Fibroblast of skin of scalp (primary cell): ENCODE measurements around the gene SPDYC. TPM values are rescaled to one million over a fixed set of nuclear protein-coding genes. Genes with fewer than 3 reads are reported as not detected.

Experiments used
- DNase-seq: peaks from one replicate; pipeline ENCODE4 v3.0.0-alpha.2; 2013
- polyA plus RNA-seq, 2 experiments: library from polyadenylated mRNA; unstranded; fragments of 120-200 nt; gene quantifications; one replicate each; pipeline ENCODE4 v1.2.1, GENCODE V29; 2013; ENCODE audit not compliant: insufficient read length in 2 of 2

SPDYC gene
- polyA plus RNA-seq (2013, experiment 1 of 2; ENCODE audit: insufficient read length) = not detected
- polyA plus RNA-seq (2013, experiment 2 of 2; ENCODE audit: insufficient read length) = not detected

- DNase-seq = no peak
These were observed at the start of gene SPDYC for GRCh38 chr11:65170058-65170534. Gene SPDYC (plus strand): TSS chr11:65170233. CDS start chr11:65171358, 1,125 bp downstream.

- no peak for DNase-seq
These were observed 49.2 kb upstream of the SPDYC start for GRCh38 chr11:65120831-65121230.

- no peak for DNase-seq
These were observed 48.6 kb upstream of the SPDYC start for GRCh38 chr11:65121447-65121864.

GRCh38 chr11:65121865-65122696 is 48.0 kb upstream of the SPDYC start, which contains the start of the genes FAU and MRPL49:
Gene FAU (minus strand): TSS chr11:65122134. CDS start chr11:65121813, 321 bp downstream.
Gene MRPL49 (plus strand): TSS chr11:65122321. CDS start chr11:65122347, 26 bp downstream.
- peak; percentile 95 for DNase-seq

GRCh38 chr11:65124480-65125196 is 45.4 kb upstream of the SPDYC start:
- DNase-seq = no peak

GRCh38 chr11:65125197-65126056 is 44.6 kb upstream of the SPDYC start:
- DNase-seq = no peak

GRCh38 chr11:65126624-65127274 is 43.3 kb upstream of the SPDYC start:
- DNase-seq = no peak

GRCh38 chr11:65127473-65128181 is 42.4 kb upstream of the SPDYC start:
- DNase-seq = no peak

GRCh38 chr11:65128182-65129145 is 41.6 kb upstream of the SPDYC start:
- no peak for DNase-seq

GRCh38 chr11:65129649-65130441 is 40.2 kb upstream of the SPDYC start:
- no peak for DNase-seq

- DNase-seq = no peak
These were observed 39.2 kb upstream of the SPDYC start for GRCh38 chr11:65130631-65131416.

GRCh38 chr11:65131417-65131776 is 38.6 kb upstream of the SPDYC start:
- no peak for DNase-seq

GRCh38 chr11:65131895-65132237 is 38.2 kb upstream of the SPDYC start:
- DNase-seq = no peak

- DNase-seq = no peak
These were observed 37.6 kb upstream of the SPDYC start for GRCh38 chr11:65132238-65132987.

GRCh38 chr11:65132988-65133700 is 36.9 kb upstream of the SPDYC start:
- DNase-seq = no peak

- no peak for DNase-seq
These were observed 36.3 kb upstream of the SPDYC start for GRCh38 chr11:65133724-65134123.
